HepG2 (cell line): ENCODE measurements around the gene ZNF19. TPM values are rescaled to one million over a fixed set of nuclear protein-coding genes. Genes with fewer than 3 reads are reported as not detected.

ENCODE experiments used
- BCL3 ChIP-seq: sonication (generic); formaldehyde crosslinking; IDR thresholded peaks from 2 replicates; pipeline ENCODE4 v1.5.1; 2020; ENCODE audit warnings: mild to moderate bottlenecking, missing genetic modification reagents, moderate library complexity
- CTCF ChIP-seq: sonication (generic); formaldehyde crosslinking; IDR thresholded peaks from 2 replicates; pipeline ENCODE4 v1.5.0; 2020; ENCODE audit warnings: mild to moderate bottlenecking, missing genetic modification reagents, moderate library complexity
- DPF2 ChIP-seq: sonication (generic); formaldehyde crosslinking; IDR thresholded peaks from 2 replicates; pipeline ENCODE4 v1.4.0; 2020; ENCODE audit warnings: mild to moderate bottlenecking, low read depth, missing genetic modification reagents, borderline replicate concordance
- FOXA1 ChIP-seq, 2 experiments: fragments of 450-650 bp in 1 of 2; sonication (generic) in 1 of 2; formaldehyde crosslinking in 1 of 2; IDR thresholded peaks; 2 replicates each; pipeline versions ENCODE4 v1.4.0 to v1.6.1; 2016 to 2020; ENCODE audit warnings: missing genetic modification reagents in 1 of 2
- FOXK2 ChIP-seq: fragments of 450-650 bp; IDR thresholded peaks from 2 replicates; pipeline ENCODE4 v1.6.1; 2016
- GTF2F1 ChIP-seq: fragments of 150-350 bp; IDR thresholded peaks from 2 replicates; pipeline ENCODE4 v1.6.1; 2014; ENCODE audit warnings: low read length
- KAT2B ChIP-seq: fragments of 150-350 bp; IDR thresholded peaks from 2 replicates; pipeline ENCODE4 v1.6.1; 2014; ENCODE audit warnings: low read depth, low read length, borderline replicate concordance
- MEIS1 ChIP-seq: sonication (generic); formaldehyde crosslinking; IDR thresholded peaks from 2 replicates; pipeline ENCODE4 v1.9.0; 2021; ENCODE audit warnings: mild to moderate bottlenecking, missing genetic modification reagents, moderate library complexity, borderline replicate concordance
- NR2F2 ChIP-seq: IDR thresholded peaks from 2 replicates; pipeline ENCODE4 v1.6.1; 2012; ENCODE audit warnings: low read depth, inconsistent platforms, borderline replicate concordance
- REXO4 ChIP-seq: sonication (generic); formaldehyde crosslinking; IDR thresholded peaks from 2 replicates; pipeline ENCODE4 v1.8.0; 2022; ENCODE audit warnings: missing genetic modification reagents, mild to moderate bottlenecking, borderline replicate concordance
- SIN3A ChIP-seq: IDR thresholded peaks from 2 replicates; pipeline ENCODE4 v1.6.1; 2011; ENCODE audit warnings: low read depth, mild to moderate bottlenecking, control low read depth, low read length, borderline replicate concordance
- TCF7 ChIP-seq: sonication (generic); IDR thresholded peaks from 2 replicates; pipeline ENCODE4 v1.6.1; 2016; ENCODE audit warnings: antibody characterized with exemption, low read depth
- TOPORS ChIP-seq: sonication (generic); formaldehyde crosslinking; IDR thresholded peaks from 2 replicates; pipeline ENCODE4 v1.8.0; 2023; ENCODE audit warnings: mild to moderate bottlenecking, missing genetic modification reagents
- XBP1 ChIP-seq: sonication (generic); formaldehyde crosslinking; IDR thresholded peaks from 2 replicates; pipeline ENCODE4 v1.5.0; 2020; ENCODE audit warnings: missing genetic modification reagents
- YEATS4 ChIP-seq: sonication (generic); formaldehyde crosslinking; IDR thresholded peaks from 2 replicates; pipeline ENCODE4 v1.4.0; 2020; ENCODE audit warnings: missing genetic modification reagents, borderline replicate concordance
- ZBTB26 ChIP-seq: IDR thresholded peaks from 2 replicates; pipeline ENCODE4 v1.6.1; 2016; ENCODE audit warnings: missing compliant biosample characterization, missing genetic modification reagents, borderline replicate concordance
- ZKSCAN8 ChIP-seq: IDR thresholded peaks from 2 replicates; pipeline ENCODE4 v1.6.1; 2016; ENCODE audit warnings: borderline replicate concordance, missing genetic modification reagents, missing compliant biosample characterization
- ZMYM2 ChIP-seq: sonication (generic); formaldehyde crosslinking; IDR thresholded peaks from 2 replicates; pipeline ENCODE4 v1.8.0; 2022; ENCODE audit warnings: mild to moderate bottlenecking, missing genetic modification reagents
- ZNF503 ChIP-seq: sonication (generic); formaldehyde crosslinking; IDR thresholded peaks from 2 replicates; pipeline ENCODE4 v1.4.0; 2020; ENCODE audit warnings: missing genetic modification reagents
- ZNF558 ChIP-seq: sonication (generic); formaldehyde crosslinking; IDR thresholded peaks from 2 replicates; pipeline ENCODE4 v1.9.0; 2022; ENCODE audit warnings: mild to moderate bottlenecking, missing genetic modification reagents, borderline replicate concordance
- ZNF75D ChIP-seq: sonication (generic); formaldehyde crosslinking; IDR thresholded peaks from 2 replicates; pipeline ENCODE4 v1.8.1; 2023; ENCODE audit warnings: missing genetic modification reagents, mild to moderate bottlenecking, borderline replicate concordance
- polyA plus RNA-seq, 8 experiments: library from polyadenylated mRNA; depleted of rRNA in 3 of 8; stranded (reverse) in 7 of 8; unstranded in 1 of 8; fragments of >200 nt; fragmentation: Illumina TruSeq in 4 of 8; extraction: Trizol in 4 of 8; gene quantifications; 2 replicates each; pipeline versions ENCODE4 v1.2.1 to v1.2.3, GENCODE V29; 2011 to 2016; ENCODE audit warnings: low read depth in 4 of 8, missing spikeins in 1 of 8, mixed read lengths in 1 of 8; ENCODE audit not compliant: insufficient read depth in 1 of 8
- total RNA-seq, 5 experiments: library from RNA; depleted of rRNA; stranded (reverse); fragments of >200 nt; fragmentation: Illumina TruSeq; extraction: Trizol; gene quantifications; 2 replicates each; pipeline ENCODE4 v1.2.3, GENCODE V29; 2016; ENCODE audit warnings: low read depth in 1 of 5

ZNF19 gene
- total and polyA plus RNA-seq, 2 of the 13 experiments (the other 11 are each of a cell fraction or from before 2014, with no cell fraction given): 3.2 to 5.8 TPM

DNA sequence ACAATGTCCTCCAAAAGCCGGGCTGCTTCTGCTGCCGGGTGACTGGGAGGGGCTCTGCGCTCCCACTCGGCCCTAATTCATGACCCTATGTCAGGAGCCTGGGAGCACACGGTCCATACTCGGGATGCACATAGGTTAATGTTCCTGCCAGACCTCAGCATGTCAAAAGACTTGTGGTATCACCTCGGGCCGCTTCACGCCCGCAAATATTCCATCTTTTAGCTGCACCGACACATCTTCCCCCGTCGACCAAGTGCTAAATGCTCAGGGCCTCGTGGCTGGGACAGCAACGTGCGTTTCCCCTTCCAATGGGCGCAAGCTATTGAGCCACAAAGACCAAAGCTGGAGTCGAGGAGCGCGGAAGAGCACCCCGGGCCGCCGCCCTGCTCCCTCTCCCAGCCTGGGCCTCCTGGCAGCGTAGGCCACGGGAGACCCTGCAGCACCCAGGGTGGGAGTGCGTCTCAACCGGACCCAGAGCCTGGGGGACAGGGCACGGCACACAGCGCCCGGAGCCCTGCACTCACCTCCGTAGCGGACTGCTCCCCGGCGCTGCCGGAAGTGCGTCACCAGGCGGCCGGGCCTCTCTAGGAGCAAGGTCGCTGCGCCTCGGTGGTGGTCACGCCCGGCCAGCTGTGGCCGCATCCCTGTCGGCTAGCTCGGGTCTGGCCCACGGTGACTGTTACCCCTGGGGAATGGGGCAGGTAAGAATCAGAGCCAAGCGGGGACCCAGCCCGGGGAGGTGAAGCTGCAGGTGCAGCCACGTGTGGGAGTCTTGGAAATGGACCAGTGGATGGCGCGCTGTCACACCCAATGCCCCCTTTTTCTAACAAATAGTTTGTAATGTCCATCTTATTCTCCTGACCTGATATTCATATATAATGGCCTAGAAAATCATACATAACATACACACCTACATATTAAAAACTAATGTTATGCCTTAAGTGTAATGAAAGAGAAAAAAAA lies 27.2 kb downstream of the ZNF19 start, which contains the start of gene ZNF23 (continued):
- TF ChIP-seq MEIS1: peak; percentile 69; the same call in 1 of the 2 replicates
- peak; percentile 44; the same call in 1 of the 2 replicates for TF ChIP-seq ZMYM2
- TF ChIP-seq REXO4: no peak
- peak; percentile 87; the same call in 1 of the 2 replicates for TF ChIP-seq ZBTB26 (CRISPR knock-in tag)
- peak; percentile 28; the same call in 1 of the 2 replicates for TF ChIP-seq NR2F2
- TF ChIP-seq CTCF (CRISPR knock-in tag): peak; percentile 57
- TF ChIP-seq KAT2B: no peak
- no peak for TF ChIP-seq FOXK2
- no peak for TF ChIP-seq FOXA1 (IDR thresholded peaks at IDR 0.05)
- peak; percentile 29; the same call in 1 of the 2 replicates for TF ChIP-seq FOXA1 (CRISPR knock-in tag; IDR thresholded peaks at IDR 0.05)
- peak; percentile 62; the same call in 1 of the 2 replicates for TF ChIP-seq ZKSCAN8 (CRISPR knock-in tag)
- TF ChIP-seq TCF7: no peak
- TF ChIP-seq GTF2F1: no peak
- TF ChIP-seq SIN3A: peak; percentile 96
- peak; percentile 61 for TF ChIP-seq TOPORS (CRISPR knock-in tag)
- peak; percentile 72; the same call in 1 of the 2 replicates for TF ChIP-seq XBP1 (CRISPR knock-in tag)
- no peak for TF ChIP-seq ZNF75D
- peak; percentile 65; the same call in 1 of the 2 replicates for TF ChIP-seq ZNF503 (CRISPR knock-in tag)
- peak; percentile 73 for TF ChIP-seq BCL3 (CRISPR knock-in tag)
- peak; percentile 90; the same call in 1 of the 2 replicates for TF ChIP-seq ZNF558 (CRISPR knock-in tag)
- TF ChIP-seq DPF2 (CRISPR knock-in tag): no peak
- peak; percentile 99 for TF ChIP-seq YEATS4
